H1 (cell line): ENCODE data around the gene ABCC6. TPM values are rescaled to one million over a fixed set of nuclear protein-coding genes. Genes with fewer than 3 reads are reported as not detected.

ENCODE experiments used
- CTCF ChIA-PET: fragments of 300-600 bp; sonication (Branson Sonifier 250); formaldehyde crosslinking; loops from one replicate; lab custom pipeline; 2021; ENCODE audit not compliant: partially characterized antibody; lab: Charles Lee
- POLR2A ChIA-PET: fragments of 300-600 bp; sonication (Branson Sonifier 250); formaldehyde crosslinking; loops from one replicate; lab custom pipeline; 2021; ENCODE audit warnings: inconsistent platforms; ENCODE audit not compliant: partially characterized antibody; lab: Charles Lee
- DNase-seq, 2 experiments: peaks; one replicate each; pipeline versions ENCODE4 v3.0.0 to v3.0.0-alpha.2; 2010 to 2022; ENCODE audit warnings: low spot score in 2 of 2, low read depth in 1 of 2, mixed read lengths in 1 of 2
- FAIRE-seq: peaks from 2 replicates; lab custom pipeline; 2011; peaks lifted over from hg19 to GRCh38; lab: Jason Lieb, UNC
- H2AFZ ChIP-seq: 2 replicates; pipeline ENCODE4 v1.8.1; 2012; ENCODE audit warnings: low read length, inconsistent platforms
- H2AK5ac ChIP-seq: 2 replicates; pipeline ENCODE4 v1.6.1; 2013; ENCODE audit warnings: low read depth, low read length
- H2BK120ac ChIP-seq: replicated peaks from 2 replicates; pipeline ENCODE3; 2013; ENCODE audit warnings: low read depth, low read length, inconsistent platforms
- H2BK12ac ChIP-seq: 2 replicates; pipeline ENCODE4 v1.6.1; 2013; ENCODE audit warnings: low read depth, low read length
- H2BK15ac ChIP-seq: 2 replicates; pipeline ENCODE4 v1.6.1; 2013; ENCODE audit warnings: low read length
- H2BK20ac ChIP-seq: 2 replicates; pipeline ENCODE4 v1.6.1; 2013; ENCODE audit warnings: low read length
- H2BK5ac ChIP-seq: 2 replicates; pipeline ENCODE4 v1.6.1; 2013; ENCODE audit warnings: low read depth, low read length
- H3K14ac ChIP-seq: 2 replicates; pipeline ENCODE4 v1.6.1; 2013; ENCODE audit warnings: inconsistent platforms; ENCODE audit not compliant: insufficient read length
- H3K18ac ChIP-seq: 2 replicates; pipeline ENCODE4 v1.6.1; 2013; ENCODE audit warnings: low read length; ENCODE audit errors: extremely low read depth
- H3K23ac ChIP-seq: 2 replicates; pipeline ENCODE4 v1.6.1; 2013; ENCODE audit warnings: inconsistent platforms; ENCODE audit not compliant: insufficient read length
- H3K23me2 ChIP-seq: 2 replicates; pipeline ENCODE4 v1.6.1; 2013; ENCODE audit warnings: low read depth, low read length
- H3K27ac ChIP-seq: 2 replicates; pipeline ENCODE4 v1.6.1; 2011; ENCODE audit warnings: low read depth, low read length, inconsistent platforms
- H3K27me3 ChIP-seq, 4 experiments: replicated peaks in 1 of 4; 1 replicate in 1 of 4; 2 replicates in 3 of 4; pipeline versions ENCODE4 v1.6.1 to v1.8.1; 2011 to 2013; ENCODE audit warnings: low read length in 3 of 4, mild to moderate bottlenecking in 3 of 4, inconsistent platforms in 2 of 4, mixed read lengths in 2 of 4, moderate library complexity in 1 of 4; ENCODE audit not compliant: control insufficient read depth in 3 of 4, insufficient read depth in 3 of 4; ENCODE audit errors: extremely low read depth in 1 of 4
- H3K36me3 ChIP-seq, 4 experiments: 2 replicates each; pipeline versions ENCODE4 v1.6.1 to v1.8.1; 2011 to 2013; ENCODE audit warnings: mild to moderate bottlenecking in 4 of 4, low read length in 3 of 4, moderate library complexity in 2 of 4, control low read depth in 1 of 4, inconsistent platforms in 1 of 4; ENCODE audit not compliant: insufficient read depth in 4 of 4, control insufficient read depth in 2 of 4
- H3K4ac ChIP-seq: replicated peaks from 2 replicates; pipeline ENCODE3; 2013; ENCODE audit warnings: low read length, low read depth, mixed read lengths, inconsistent platforms; ENCODE audit not compliant: insufficient read length
- H3K4me1 ChIP-seq, 4 experiments: replicated peaks in 1 of 4; 1 replicate in 1 of 4; 2 replicates in 3 of 4; pipeline versions ENCODE4 v1.6.1 to v1.8.1; 2011 to 2013; ENCODE audit warnings: low read length in 3 of 4, inconsistent platforms in 2 of 4, mixed read lengths in 1 of 4; ENCODE audit not compliant: insufficient read depth in 4 of 4, control insufficient read depth in 3 of 4
- H3K4me2 ChIP-seq, 2 experiments: 2 replicates each; pipeline versions ENCODE4 v1.6.1 to v1.8.1; 2011 to 2013; ENCODE audit warnings: low read depth in 2 of 2, low read length in 2 of 2, control low read depth in 1 of 2, inconsistent platforms in 1 of 2, mild to moderate bottlenecking in 1 of 2; ENCODE audit not compliant: insufficient read depth in 1 of 2
- H3K4me3 ChIP-seq, 4 experiments: fragments of 200-600, 300-600 bp in 1 of 4; sonication (generic), shearing (Covaris generic), sonication (Bioruptor Twin) in 1 of 4; 2 replicates each; pipeline versions ENCODE4 v1.5.1 to v1.8.1; 2011 to 2016; ENCODE audit warnings: low read length in 4 of 4, low read depth in 3 of 4, control low read depth in 2 of 4, inconsistent platforms in 2 of 4, mild to moderate bottlenecking in 2 of 4, mixed read lengths in 1 of 4, moderate library complexity in 1 of 4; ENCODE audit not compliant: insufficient read depth in 2 of 4; ENCODE audit errors: extremely low read depth in 1 of 4
- H3K56ac ChIP-seq: replicated peaks from 2 replicates; pipeline ENCODE3; 2013; ENCODE audit warnings: low read depth, mild to moderate bottlenecking, mixed read lengths, low read length, inconsistent platforms; ENCODE audit not compliant: insufficient read length
- H3K79me1 ChIP-seq: 2 replicates; pipeline ENCODE4 v1.6.1; 2013; ENCODE audit warnings: low read depth, low read length, control low read depth
- H3K79me2 ChIP-seq, 2 experiments: 2 replicates each; pipeline versions ENCODE4 v1.6.1 to v1.8.1; 2012 to 2013; ENCODE audit warnings: low read length in 2 of 2, mild to moderate bottlenecking in 2 of 2, inconsistent platforms in 1 of 2; ENCODE audit not compliant: insufficient read depth in 2 of 2, control insufficient read depth in 1 of 2
- H3K9ac ChIP-seq, 4 experiments: replicated peaks in 1 of 4; 1 replicate in 1 of 4; 2 replicates in 3 of 4; pipeline versions ENCODE4 v1.6.1 to v1.8.1; 2011 to 2013; ENCODE audit warnings: low read depth in 3 of 4, low read length in 3 of 4, control low read depth in 2 of 4, mild to moderate bottlenecking in 2 of 4, moderate library complexity in 2 of 4, inconsistent platforms in 1 of 4; ENCODE audit errors: extremely low read depth in 1 of 4
- H3K9me3 ChIP-seq, 2 experiments: 2 replicates each; pipeline versions ENCODE4 v1.6.1 to v1.8.1; 2012 to 2013; ENCODE audit warnings: mild to moderate bottlenecking in 2 of 2, moderate library complexity in 2 of 2, control low read depth in 1 of 2, inconsistent platforms in 1 of 2, low read depth in 1 of 2, low read length in 1 of 2, mixed read lengths in 1 of 2; ENCODE audit not compliant: insufficient read depth in 2 of 2
- H4K20me1 ChIP-seq, 2 experiments: replicated peaks in 1 of 2; 2 replicates each; pipeline versions ENCODE3 to v1.8.1; 2011 to 2013; ENCODE audit warnings: inconsistent platforms in 2 of 2, low read length in 2 of 2, mild to moderate bottlenecking in 1 of 2; ENCODE audit not compliant: insufficient read depth in 2 of 2, control insufficient read depth in 1 of 2
- H4K5ac ChIP-seq: 2 replicates; pipeline ENCODE4 v1.6.1; 2013; ENCODE audit warnings: low read length, low read depth, mixed read lengths, inconsistent platforms; ENCODE audit not compliant: insufficient read length
- H4K8ac ChIP-seq: 2 replicates; pipeline ENCODE4 v1.8.0; 2013; ENCODE audit warnings: mild to moderate bottlenecking, moderate library complexity, low read length, inconsistent platforms; ENCODE audit not compliant: insufficient read depth; ENCODE audit errors: extremely low read depth
- H4K91ac ChIP-seq: replicated peaks from 2 replicates; pipeline ENCODE3; 2013; ENCODE audit warnings: low read length, mixed read lengths, inconsistent platforms; ENCODE audit not compliant: insufficient read length
- ASH2L ChIP-seq: fragments of 200-600, 300-600 bp; sonication (generic); IDR thresholded peaks from one replicate; pipeline ENCODE4 v1.7.1; 2017; ENCODE audit warnings: low read length
- BRCA1 ChIP-seq: IDR thresholded peaks from 2 replicates; pipeline ENCODE4 v1.6.1; 2012; ENCODE audit warnings: low read depth, low read length, improper control_type of control experiment
- CBX5 ChIP-seq: fragments of 300-800, 300-1000 bp; sonication (generic); IDR thresholded peaks from 2 replicates; pipeline ENCODE4 v1.7.1; 2016; ENCODE audit warnings: antibody characterized with exemption, low read length, low read depth
- CBX8 ChIP-seq: fragments of 300-800, 300-1000 bp; sonication (generic); IDR thresholded peaks from 2 replicates; pipeline ENCODE4 v1.7.1; 2016; ENCODE audit warnings: low read depth, low read length, borderline replicate concordance
- CEBPB ChIP-seq: IDR thresholded peaks from 2 replicates; pipeline ENCODE4 v1.6.1; 2012; ENCODE audit warnings: low read depth, low read length
- CTBP2 ChIP-seq: IDR thresholded peaks from 2 replicates; pipeline ENCODE4 v1.7.0; 2011; ENCODE audit warnings: borderline replicate concordance, mild to moderate bottlenecking, moderate library complexity, mixed read lengths, low read length; ENCODE audit not compliant: insufficient read depth, insufficient read length
- FOSL1 ChIP-seq: IDR thresholded peaks from 2 replicates; pipeline ENCODE4 v1.6.1; 2011; ENCODE audit warnings: mild to moderate bottlenecking, low read depth, low read length, moderate library complexity; ENCODE audit not compliant: insufficient read depth
- MAFK ChIP-seq: IDR thresholded peaks from 2 replicates; pipeline ENCODE4 v1.6.1; 2012; ENCODE audit warnings: low read depth, mild to moderate bottlenecking, improper control_type of control experiment, low read length
- POLR2AphosphoS5 ChIP-seq: IDR thresholded peaks from 2 replicates; pipeline ENCODE4 v1.6.1; 2011; ENCODE audit warnings: low read depth, low read length
- RXRA ChIP-seq: IDR thresholded peaks from 2 replicates; pipeline ENCODE4 v1.6.1; 2011; ENCODE audit warnings: low read depth, mild to moderate bottlenecking, low read length, moderate library complexity; ENCODE audit not compliant: insufficient read depth
- SAP30 ChIP-seq: fragments of 300-600 bp; sonication (generic); IDR thresholded peaks from 2 replicates; pipeline ENCODE4 v1.7.1; 2012; ENCODE audit warnings: low read length, moderate library complexity, mild to moderate bottlenecking, inconsistent platforms; ENCODE audit not compliant: insufficient read depth, insufficient replicate concordance
- SRF ChIP-seq: IDR thresholded peaks from 2 replicates; pipeline ENCODE4 v1.6.1; 2011; ENCODE audit warnings: mild to moderate bottlenecking, low read depth, low read length, moderate library complexity
- TAF1 ChIP-seq: IDR thresholded peaks from 2 replicates; pipeline ENCODE4 v1.6.1; 2011; ENCODE audit warnings: mild to moderate bottlenecking, low read depth, low read length
- USF2 ChIP-seq: IDR thresholded peaks from 2 replicates; pipeline ENCODE4 v1.6.1; 2011; ENCODE audit warnings: low read length, improper control_type of control experiment
- WGBS, 2 experiments: shearing (Covaris generic) in 1 of 2; methylation state at CpG; one replicate each; pipeline versions ENCODE4 v1.1.6 to v1.1.7; 2013 to 2015; ENCODE audit warnings: low lambda C conversion rate in 2 of 2, mixed read lengths in 2 of 2, inconsistent platforms in 1 of 2, low coverage in 1 of 2, missing lambda C conversion rate in 1 of 2; ENCODE audit not compliant: insufficient replicate concordance in 2 of 2, insufficient coverage in 1 of 2, insufficient read length in 1 of 2; ENCODE audit errors: extremely low coverage in 1 of 2, missing lambda C conversion rate in 1 of 2; 5-methylcytosine and 5-hydroxymethylcytosine counted together
- polyA plus RNA-seq, 7 experiments: library from polyadenylated mRNA; depleted of rRNA in 3 of 7; stranded (reverse) in 5 of 7; unstranded in 2 of 7; fragments of >200 nt in 5 of 7; fragments of 200-250 nt in 2 of 7; gene quantifications; 1 replicate in 5 of 7; 2 replicates in 1 of 7; 4 replicates in 1 of 7; pipeline versions ENCODE4 v1.2.1 to v1.2.3, GENCODE V29; 2011 to 2013; ENCODE audit warnings: missing spikeins in 2 of 7, mixed read lengths in 2 of 7
- total RNA-seq: library from RNA; stranded (reverse); fragmentation: NEBNext Ultra II Directional; extraction: Animal tissue kit (Norgen Biotek cat#: 25700); gene quantifications from 2 replicates; pipeline ENCODE4 v1.2.1, GENCODE V29; 2021

The ABCC6 gene
- total and polyA plus RNA-seq, 2 of the 8 experiments (the other 6 are each of a cell fraction or from before 2014, with no cell fraction given), result 1.6 to 1.8 TPM

GRCh38 chr16:16169615-16170014 lies 53.7 kb downstream of the ABCC6 start:
- CTCF ChIA-PET, result interaction anchor here (0.9 to 2.1 kb wide), 3 partner anchors 18 to 442 kb away, joined by 3 to 6 read pairs (median 4); no protein-coding TSS in a partner anchor
- H3K14ac ChIP-seq, result no peak overlapping the region
- peaks cover 9% of the 10 kb centered on the region; the same call in 1 of the 2 replicates for H3K23me2 ChIP-seq
- POLR2A ChIA-PET, result no interaction called here
- H3K9ac ChIP-seq, result no peak overlapping the region
- H2BK120ac ChIP-seq, result no peak overlapping the region
- H4K5ac ChIP-seq, result no peak overlapping the region
- H3K27ac ChIP-seq, result no peak overlapping the region
- H3K4me2 ChIP-seq, result no peak overlapping the region
- H3K4ac ChIP-seq, result no peak overlapping the region
- H3K36me3 ChIP-seq, result no peaks in the 10 kb centered on the region
- no peaks in the 10 kb centered on the region for H3K9me3 ChIP-seq
- H4K91ac ChIP-seq, result no peak overlapping the region
- WGBS, 2 experiments, result 90% methylated on average over 14 of the region's 15 CpGs; no CpG with 5 or more reads in 1 of the 2 experiments
- FAIRE-seq, result no peak
- no peak overlapping the region for H4K8ac ChIP-seq
- H3K18ac ChIP-seq, result no peak overlapping the region
- no peak overlapping the region for H3K4me3 ChIP-seq
- H3K4me1 ChIP-seq, result no peaks in the 10 kb centered on the region
- no peak overlapping the region for H2BK12ac ChIP-seq
- H3K79me1 ChIP-seq, result no peaks in the 10 kb centered on the region
- no peak overlapping the region for H2BK20ac ChIP-seq
- H2AFZ ChIP-seq, result no peak overlapping the region
- H2AK5ac ChIP-seq, result no peak overlapping the region
- no peak overlapping the region for H3K23ac ChIP-seq
- no peaks in the 10 kb centered on the region for H3K27me3 ChIP-seq
- H3K56ac ChIP-seq, result no peak overlapping the region
- H2BK15ac ChIP-seq, result no peak overlapping the region
- H3K79me2 ChIP-seq, result no peaks in the 10 kb centered on the region
- no peaks in the 10 kb centered on the region for H4K20me1 ChIP-seq
- no peak for DNase-seq
- no peak overlapping the region for H2BK5ac ChIP-seq
- TF ChIP-seq MAFK, result no peak
- no peak for TF ChIP-seq FOSL1
- TF ChIP-seq CBX5, result no peak
- TF ChIP-seq TAF1, result no peak
- TF ChIP-seq POLR2AphosphoS5, result no peak
- no peak for TF ChIP-seq SRF
- no peak for TF ChIP-seq CEBPB
- TF ChIP-seq BRCA1, result no peak
- TF ChIP-seq SAP30, result no peak
- no peak for TF ChIP-seq CBX8
- TF ChIP-seq CTBP2, result no peak
- no peak for TF ChIP-seq RXRA
- no peak for TF ChIP-seq USF2
- no peak for TF ChIP-seq ASH2L
